Measurements from ENCODE around the gene THOC7.

- TF ChIP-seq CTCF (IDR thresholded peaks at IDR 0.05) (no peak), EP300 (IDR thresholded peaks at IDR 0.05) (no peak), POLR2AphosphoS5 (IDR thresholded peaks at IDR 0.05) (no peak)
Observed at GRCh38 chr3:63864008-63864964, 681 bp upstream of the THOC7 start.
